NCI-H1436 (cell line): ENCODE measurements around the gene TNNC1.

Experiments used
- DNase-seq: peaks from one replicate; lab custom pipeline; 2025; lab: John Stamatoyannopoulos, UW

TNNC1 gene

DNA sequence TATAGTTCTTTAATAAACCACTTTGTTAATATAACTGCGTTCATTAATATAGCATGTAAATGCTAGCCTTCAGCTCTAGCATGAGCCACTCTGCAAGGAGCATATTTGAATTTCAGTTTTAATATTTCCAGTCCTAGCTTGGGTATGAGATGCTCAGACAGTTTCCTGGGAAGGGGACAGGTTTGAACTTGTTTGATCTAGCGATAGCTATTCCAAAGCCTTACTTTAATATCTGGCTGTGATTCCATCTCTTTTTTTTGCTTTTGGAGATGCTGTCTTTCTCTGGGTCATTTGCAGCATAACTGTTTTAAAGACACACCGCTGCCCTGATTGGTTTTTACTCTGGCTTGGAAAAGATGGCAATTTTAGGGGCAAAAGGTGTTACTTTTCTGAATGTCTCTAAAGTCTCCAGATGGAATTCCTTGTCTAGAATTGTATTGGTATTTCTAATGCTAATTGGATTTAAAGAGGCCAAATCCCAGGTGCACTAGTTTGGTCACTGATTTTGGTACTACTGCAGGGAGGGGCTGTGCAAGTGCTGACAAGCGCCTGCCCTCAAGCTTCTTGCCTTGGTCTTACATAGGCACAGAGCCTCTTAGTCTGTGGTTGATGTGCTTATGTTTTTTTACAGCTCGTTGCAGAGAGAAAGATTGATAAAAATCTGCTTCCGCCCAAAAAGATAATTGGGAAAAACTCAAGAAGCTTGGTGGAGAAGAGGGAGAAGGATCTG is 4.4 kb upstream of the TNNC1 start:
- DNase-seq, result no peak

DNA sequence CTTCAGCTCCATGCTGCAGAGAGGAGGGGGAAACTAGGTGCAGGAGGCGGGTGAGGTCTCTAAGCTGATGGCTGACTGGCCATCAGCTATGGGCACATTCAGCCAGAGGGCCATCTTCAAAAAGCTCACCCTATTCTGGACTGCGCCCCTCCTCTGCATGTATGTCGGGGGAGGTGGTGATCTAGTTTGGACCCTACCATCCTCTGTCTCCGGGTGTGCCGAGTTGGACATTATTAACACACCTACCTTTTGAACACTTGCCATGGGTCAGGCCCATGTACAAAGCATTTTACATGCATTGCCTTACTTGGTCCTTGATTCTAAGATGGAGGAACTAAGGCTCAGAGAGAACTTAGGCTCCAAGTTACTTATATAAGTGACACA is 3.0 kb upstream of the TNNC1 start:
- DNase-seq, result no peak

DNA sequence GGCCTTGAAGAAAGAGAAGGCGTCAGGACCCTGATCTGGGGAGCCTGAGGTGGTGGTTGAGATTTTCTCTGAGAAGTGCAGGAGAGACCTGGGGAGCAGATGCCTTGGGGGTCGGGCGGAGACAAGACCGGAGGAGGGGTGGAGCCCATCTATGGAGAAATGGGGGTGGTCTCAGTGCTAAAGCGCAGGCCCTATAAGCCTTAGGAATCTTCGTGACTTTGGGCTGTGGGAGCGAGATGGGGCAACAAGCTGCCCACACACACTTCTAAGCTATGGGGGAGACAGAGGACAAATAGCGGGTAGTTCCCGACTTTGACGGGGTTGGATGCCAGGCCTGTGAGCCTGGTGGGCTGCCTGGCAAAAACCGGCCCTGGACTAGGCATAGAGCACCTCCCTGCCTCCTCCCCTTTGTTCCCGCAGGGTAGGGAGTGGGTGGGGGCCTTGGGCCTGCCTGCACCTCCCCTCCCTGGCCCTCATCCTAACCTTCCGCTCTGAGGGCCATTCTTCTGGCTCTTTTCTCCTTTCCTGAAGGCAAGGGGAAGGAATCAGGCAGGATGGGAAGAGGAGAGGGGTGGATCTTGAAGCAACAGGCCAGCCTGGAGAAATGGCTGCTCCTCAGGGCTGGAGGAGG is 2.4 kb upstream of the TNNC1 start:
- no peak for DNase-seq

DNA sequence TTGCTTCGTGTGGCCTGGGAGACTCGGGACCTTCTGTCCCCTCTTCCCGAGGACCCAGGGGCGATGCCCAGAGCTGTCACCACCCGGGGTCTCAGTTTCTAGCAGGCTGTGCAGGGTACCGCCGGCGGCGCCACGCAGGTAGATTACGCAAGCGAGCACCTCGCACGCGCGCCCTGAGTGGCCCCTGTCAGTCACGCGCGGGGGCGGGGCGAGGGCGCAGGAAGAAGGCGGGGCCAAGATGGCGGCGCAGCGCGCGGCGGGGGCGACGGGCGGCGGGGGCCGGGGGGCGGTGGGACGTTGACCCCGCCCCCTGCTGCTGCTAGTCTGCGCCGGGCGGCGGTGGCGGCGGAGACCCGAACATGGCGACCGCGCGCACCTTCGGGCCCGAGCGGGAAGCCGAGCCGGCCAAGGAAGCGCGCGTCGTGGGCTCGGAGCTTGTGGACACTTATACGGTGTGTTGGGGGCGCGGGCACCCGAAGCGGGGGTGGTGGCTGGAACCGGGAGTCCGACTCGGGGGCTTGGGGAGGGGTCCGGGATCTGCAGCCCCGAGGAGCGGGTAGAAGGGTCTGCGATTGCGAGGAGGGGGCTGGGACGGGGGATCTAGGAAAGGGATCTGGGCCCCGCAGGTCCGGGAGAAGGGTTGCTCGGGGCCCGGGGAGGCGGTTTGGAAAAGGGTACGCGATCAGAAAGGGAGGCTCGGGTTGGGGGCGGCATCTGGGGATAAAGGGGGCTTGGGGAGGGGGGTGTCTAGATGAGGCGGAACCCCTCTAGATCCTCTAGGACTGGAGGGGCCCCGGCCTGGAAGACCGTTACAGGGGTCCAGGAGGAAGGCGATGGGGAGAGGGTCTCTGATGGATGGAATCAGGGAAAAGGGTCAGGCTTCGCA is 1.7 kb upstream of the TNNC1 start, which contains the start of gene NISCH:
Gene NISCH (plus strand): TSS at position 322 of the 886 bp plus-strand sequence. CDS start 38 bp downstream, at position 360.
- DNase-seq, result peak; percentile 66

DNA sequence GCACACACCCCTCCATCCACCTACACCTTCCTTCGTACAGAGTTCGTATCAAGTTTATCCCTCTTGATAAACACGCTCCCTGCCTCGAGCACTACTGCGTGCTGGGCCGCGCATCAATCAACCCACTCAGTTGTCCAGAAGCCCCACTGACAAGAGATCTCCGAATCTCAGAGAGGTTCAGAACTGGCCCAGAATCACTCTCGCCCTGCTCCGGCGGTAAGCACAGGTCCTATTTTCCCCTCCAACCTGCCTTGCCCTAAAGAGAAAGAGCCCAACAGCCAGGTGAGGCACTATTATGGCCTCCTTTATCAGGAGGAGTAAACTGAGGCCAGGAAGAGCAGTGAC is 1.1 kb upstream of the TNNC1 start:
- no peak for DNase-seq

DNA sequence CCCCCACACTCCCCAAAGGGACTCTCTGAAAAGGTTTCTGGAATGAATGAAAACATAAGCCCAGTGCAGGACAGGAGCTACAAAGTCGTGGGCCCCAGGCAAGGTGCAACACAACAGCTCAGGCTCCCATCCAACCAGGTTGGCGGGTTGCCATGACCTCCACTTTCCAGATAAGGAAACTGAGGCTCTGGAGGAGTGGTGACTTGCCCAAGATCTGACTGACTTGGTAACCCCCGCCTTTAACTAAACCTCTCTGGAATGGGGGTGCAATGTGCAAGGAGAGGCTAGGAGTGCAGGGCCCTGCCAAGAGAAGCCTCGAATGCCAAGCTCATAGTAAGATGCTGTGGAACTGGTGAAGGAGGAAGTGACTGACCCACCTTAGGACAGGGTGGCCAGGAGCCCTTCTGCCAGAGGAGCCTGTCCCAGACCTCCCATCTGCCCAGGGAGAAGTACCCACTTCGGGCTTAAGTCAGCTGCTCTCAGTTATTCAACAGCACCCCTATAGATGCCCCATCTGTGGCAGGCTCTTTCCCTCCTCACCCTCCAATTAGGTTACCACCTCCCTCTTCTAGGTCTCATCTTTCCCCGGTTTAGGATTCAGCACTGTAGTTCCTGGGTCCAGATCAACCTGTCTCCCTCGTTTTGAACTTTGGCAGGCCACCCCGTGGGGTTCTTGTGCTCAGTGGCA is 553 bp upstream of the TNNC1 start:
- DNase-seq, result no peak

DNA sequence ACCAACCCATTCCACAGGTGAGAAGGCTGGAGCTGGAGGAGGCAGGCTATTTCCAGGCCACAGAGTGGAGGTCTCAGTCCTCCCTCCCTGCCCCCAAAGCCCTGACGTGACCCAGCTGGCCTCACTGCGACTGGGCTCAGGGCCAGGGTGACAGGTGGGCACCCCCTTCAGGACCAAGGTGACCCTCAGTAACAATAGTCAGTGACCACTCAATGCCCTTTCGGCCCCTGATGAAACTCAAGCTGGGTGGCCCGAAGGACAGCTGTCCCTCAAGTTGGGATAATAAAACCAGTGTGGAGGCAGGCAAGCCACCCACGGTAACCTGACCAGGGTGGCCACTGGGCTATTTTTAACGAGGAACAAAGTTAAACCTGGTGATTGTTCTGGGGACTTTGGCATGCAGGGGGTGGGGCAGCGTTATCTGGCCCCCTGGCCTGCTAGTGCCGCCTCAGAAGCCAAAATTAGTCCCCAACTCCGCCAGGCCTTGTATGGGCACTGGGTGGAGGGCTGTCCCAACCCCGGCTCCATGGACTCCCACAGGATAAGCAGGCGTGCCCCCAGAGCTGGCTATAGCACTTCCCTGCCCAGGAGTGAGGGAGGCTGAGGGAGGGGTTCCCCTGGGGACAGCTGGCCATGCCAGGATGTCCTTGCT is 1.1 kb downstream of the TNNC1 start:
- no peak for DNase-seq

DNA sequence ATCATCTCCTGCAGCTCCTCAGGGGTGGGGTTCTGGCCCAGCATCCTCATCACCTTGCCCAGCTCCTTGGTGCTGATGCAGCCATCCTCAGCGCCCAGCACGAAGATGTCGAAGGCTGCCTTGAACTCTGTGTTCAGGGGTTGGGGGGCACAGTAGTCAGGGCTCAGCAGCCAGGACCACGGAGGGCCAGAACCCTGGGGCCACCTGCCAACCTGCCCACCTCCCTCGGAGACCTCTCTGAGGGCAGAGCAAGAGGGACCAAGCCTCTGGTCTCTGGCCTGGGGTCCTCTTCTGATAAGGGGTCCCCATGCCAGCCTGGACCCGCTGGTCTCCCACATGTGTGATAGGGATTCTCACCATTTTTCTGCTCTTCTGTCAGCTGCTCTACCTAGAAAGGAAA is 1.7 kb downstream of the TNNC1 start:
- no peak for DNase-seq

DNA sequence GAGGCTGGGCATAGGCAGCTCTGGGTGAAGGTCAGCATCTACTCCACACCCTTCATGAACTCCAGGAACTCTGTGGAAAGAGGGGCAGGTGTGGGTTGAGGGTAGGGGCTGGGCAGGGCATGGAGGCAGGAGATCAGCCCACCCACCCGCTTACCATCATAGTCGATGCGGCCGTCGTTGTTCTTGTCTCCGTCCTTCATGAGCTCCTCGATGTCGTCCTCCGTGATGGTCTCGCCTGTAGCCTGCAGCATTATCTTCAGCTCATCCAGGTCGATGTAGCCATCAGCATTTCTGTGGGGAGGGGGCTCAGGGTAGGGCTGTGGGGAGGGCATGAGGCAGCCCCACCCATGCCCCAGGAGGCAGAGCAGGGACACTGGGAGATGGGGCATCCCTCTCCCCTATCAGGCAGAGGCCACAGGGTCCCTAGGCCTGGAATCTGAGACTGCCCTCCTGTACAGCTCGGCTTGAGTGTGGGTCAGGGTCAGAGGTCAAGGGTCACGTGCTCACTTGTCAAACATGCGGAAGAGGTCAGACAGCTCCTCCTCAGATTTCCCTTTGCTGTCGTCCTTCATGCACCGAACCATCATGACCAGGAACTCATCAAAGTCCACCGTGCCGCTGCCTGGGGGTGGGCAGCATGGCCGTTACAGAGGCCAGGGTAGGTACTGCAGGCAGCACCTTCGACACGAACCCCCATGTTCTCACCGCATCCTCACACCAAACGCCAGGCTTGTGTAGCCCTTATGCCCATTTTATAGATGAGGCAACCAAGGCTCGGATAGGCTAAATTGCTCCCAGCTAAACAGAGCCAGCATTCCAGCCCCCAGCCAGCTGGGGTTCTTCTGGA is 2.4 kb downstream of the TNNC1 start:
- DNase-seq, result no peak

DNA sequence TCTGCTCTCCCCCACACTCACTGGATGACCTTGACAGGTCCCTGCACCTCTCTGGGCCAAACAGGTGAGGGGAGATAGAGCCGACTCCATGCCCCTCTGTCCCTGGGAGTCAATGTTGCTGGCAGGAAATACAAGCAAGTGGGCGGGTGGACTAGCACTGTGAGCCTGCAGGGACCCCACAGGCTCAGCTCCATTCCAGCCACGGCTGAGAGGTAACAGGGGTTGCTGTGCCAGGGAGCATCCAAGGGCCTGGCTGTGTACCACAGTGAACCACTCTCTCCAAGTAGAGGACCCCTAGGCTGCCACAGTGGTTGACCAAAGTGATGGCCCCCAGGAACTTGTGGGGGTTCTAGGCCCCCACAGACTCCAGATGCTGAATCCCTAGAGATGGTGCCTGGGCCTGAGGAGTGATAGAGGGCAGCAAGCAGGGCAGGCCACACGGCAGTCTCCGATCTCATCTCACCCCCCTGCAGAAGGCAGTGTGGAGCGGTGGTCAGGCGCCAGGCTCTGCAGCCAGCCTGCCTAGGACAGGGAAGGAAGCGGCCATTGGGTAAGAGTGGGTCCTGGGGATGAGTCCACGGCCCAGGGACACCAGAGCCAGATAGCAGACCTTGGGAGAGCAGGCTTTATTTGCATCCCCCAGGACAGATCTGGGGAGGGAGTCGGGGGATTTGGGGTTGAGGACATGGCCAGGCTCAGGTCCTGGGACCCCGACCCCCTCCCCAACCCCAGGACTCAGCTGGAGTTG is 3.2 kb downstream of the TNNC1 start:
- DNase-seq, result no peak

DNA sequence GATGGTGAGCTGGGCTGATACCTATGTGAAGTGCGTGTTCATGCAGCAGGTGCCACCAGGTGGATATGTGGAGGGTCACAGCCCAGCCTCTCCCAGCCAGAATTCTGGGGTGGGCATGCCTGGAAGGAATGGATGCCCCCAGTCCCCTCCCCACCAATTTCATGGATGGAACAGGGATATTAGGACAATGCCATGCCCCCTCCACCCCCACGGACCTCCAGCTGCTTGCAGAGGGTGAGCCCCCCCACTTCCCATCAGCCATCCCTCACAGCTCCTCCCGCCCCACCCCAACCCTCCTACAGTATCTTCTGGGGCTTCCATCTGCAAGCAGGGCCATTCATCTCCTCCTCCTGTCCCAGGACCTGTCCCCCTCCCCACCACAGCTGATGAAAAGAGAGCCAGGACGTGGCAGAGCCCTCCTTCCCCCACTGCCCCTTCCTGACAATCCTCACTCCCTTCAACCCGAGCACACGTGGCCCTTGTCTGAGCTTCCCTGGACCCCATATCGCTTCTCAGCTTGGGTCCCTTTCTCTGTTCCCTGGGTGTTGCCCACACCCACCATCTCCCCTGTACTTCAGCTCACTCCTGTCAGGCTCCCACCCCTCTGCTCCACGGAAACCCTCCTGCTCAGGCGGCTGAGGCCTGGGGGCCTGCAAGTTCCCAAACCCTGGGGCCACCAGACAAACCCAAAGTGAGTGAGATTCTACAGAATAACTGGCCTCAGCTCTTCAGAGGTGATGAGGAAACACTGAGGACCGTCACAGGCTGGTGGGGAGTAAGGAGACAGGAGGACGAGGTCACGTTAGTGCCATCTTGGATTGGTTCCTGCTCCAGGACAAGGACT is 6.1 kb downstream of the TNNC1 start:
- no peak for DNase-seq

DNA sequence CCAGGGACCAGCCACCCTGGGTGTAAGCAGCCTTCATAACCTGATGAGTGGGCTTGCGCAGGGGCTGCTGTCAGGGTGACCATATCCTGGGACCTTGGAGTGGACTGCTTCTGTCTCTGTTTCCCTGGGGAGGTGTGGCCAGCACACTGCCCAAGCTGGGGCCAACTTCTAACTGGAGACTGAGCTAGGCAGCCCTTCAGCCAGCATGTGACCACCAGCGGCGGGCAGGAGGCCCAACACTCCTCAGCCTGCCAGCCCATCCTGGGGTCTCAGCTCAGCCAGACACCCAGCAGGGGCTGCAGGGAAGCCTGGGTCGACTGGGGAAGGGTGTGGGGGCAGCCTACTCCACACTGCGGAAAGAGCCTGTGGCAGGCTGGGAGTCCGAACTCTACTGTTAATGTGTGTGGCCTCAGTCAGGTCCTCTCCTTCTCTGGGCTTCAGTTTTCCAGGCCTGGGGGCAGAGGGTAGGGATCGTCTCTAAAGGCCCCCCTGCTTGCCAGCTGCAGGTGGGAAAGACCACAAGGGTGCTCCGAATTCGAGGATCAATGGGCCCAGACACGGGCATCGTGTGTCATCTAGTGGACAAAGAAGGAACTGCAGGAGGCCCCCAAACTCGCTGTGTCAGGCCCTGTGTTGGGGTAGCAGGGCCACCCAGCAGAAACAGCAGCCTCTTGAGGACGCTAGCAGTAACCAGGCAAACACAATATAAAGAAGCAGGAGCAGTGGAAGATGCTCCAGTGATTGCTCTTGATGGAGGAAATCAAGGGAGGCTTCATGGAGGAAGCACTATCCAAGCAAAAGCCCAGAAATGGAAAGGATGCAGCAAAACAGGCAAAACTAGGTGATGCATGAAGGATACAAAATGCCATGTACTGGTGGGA is 7.0 kb downstream of the TNNC1 start:
- peak; percentile 47 for DNase-seq

DNA sequence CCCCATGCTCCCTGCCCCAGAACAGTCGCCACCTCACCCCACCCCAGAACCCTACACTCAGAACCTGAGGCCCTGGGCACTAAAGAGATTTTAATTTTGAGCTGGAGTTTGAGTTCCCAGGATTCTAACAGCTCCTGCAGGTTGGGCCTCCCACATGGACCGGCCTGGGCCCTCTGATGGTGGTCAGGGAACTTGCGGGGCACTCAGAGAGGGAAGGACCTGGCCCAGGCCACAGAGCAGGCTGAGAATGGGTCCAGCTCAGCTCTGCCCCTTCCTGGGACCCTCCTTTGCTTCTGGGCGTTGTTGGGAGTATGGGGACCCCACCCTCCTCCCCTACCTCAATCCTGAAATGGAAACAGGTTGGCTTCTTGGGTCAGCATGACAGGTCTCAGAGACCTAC is 7.8 kb downstream of the TNNC1 start:
- DNase-seq, result no peak

DNA sequence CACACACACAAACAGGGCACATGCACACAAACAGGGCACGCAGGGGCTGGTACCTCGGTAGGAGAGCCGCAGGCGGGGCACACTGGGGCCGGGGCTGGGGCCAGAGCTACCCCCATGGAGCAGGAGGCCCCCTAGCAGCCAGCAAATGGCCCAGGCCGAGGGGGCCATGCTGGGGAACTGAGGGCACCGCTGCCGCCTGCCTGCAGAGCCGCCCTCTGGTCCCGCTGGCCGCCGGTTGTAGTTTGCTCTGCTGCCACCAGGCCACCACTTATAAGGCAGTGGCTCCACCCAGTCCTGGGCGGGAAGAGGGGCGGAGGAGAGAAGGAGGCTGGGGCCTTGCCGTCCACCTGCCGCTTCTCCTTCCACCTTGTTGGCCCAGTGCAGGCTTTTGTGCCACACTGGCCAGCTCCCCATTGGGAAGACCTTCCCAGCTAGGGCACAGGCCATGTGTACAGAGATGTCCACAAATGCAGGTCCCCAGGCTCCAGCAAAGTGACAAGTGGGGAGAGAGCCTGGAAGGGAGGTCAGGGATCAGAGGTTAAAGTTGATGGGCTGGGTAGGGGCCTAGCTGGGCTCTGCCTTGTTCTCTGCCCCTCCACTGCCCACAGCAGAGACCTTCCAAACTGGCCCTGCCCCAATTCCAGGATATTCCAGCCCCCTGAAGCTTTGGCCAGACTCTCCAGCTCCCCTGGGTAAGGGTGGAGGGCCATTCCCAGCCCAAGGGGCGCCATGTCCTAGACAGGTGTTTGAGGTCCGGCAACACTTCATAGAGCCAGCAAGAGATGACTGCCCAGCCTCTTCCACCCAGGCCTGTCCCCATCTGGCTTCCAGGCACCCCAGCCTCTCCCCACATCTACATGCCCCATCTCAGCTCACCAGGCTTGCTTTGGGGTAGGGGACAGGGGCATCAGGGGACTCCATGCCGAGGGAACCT is 8.7 kb downstream of the TNNC1 start, which contains the start of gene SEMA3G:
Gene SEMA3G (minus strand): TSS at position 244 of the 934 bp plus-strand sequence. CDS start 76 bp downstream, at position 168.
- DNase-seq, result no peak

DNA sequence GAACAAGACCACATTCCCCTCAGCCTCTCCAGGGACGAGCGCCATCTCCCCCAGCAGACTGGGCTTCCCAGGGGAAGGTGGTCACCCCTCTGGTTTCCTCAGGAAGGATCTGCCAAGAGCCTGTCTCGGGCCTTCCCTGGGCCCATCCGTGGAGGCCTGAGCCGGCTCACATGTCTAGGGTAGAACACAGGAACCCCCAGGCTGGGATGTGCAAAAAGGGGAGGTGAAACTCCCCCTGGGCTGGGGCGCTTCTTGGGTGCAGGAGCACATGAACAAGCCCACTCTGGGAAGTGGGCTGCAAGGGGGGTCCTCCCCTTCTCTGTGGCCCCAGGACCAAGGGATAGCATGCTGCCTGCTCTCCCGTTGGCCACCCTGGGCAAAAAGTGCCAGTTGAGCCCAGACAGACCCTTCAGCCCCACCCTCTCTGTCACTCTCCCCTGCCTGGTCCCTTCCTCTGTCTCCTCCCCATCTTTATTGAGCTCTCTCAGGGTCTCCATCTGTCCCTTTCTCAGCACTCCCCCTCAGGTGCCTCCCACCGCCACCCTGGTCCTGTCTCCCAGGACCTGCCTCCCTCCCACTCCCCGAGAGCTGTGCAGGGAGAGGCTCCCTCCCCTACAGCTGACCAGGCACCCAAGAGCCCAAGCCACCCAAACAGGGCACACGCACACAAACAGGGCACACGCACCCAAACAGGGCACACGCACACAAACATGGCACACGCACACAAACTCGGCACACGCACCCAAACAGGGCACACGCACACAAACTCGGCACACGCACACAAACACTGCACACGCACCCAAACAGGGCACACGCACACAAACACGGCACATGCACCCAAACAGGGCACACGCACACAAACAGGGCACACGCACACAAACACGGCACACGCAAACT is 9.8 kb downstream of the TNNC1 start:
- no peak for DNase-seq

DNA sequence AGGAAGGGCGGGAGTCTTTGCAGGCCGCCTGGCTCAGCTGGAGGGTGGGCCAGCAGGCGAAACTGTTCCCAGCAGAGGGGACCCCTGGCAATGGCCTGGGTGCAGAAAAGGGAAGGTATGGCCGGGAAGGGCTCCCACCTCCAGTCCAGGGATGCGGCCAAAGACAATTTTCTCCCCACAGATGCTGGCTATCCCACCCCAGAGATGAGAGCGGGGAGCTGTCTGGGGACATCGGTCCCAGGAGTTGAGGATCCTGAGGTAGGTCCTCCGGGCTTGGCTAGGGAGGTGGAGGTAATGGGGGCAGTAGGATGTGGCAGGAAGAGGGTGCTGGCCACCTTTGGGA is 10.6 kb downstream of the TNNC1 start:
- DNase-seq, result no peak
